Loucy (cell line): Measurements from ENCODE around the gene CNNM3.

Source experiments
- CTCF ChIP-seq: fragments of 200-600 bp; sonication (generic); conservative IDR thresholded peaks from 2 replicates; pipeline ENCODE4 v1.5.1; 2014; ENCODE audit warnings: mild to moderate bottlenecking, antibody characterized with exemption, low read length
- EZH2phosphoT487 ChIP-seq: fragments of 200-600 bp; IDR thresholded peaks from 2 replicates; pipeline ENCODE4 v1.6.1; 2018; ENCODE audit warnings: antibody characterized with exemption, mild to moderate bottlenecking, moderate library complexity, borderline replicate concordance

- TF ChIP-seq CTCF (no peak), EZH2phosphoT487 (no peak)
Measured at GRCh38 chr2:96877631-96878092, 61.6 kb downstream of the CNNM3 start.
